Upper lobe of left lung (tissue), 6 donors: Measurements from ENCODE around the gene STX19. TPM values are rescaled to one million over a fixed set of nuclear protein-coding genes. Genes with fewer than 3 reads are reported as not detected.

Experiments used
- ATAC-seq, 2 donors: fragments of 200-7000 bp; cut with Tn5 transposase; one replicate each; pipeline ENCODE4 v1.9.1; 2022; ENCODE audit warnings: mild to moderate bottlenecking in 2 of 2, moderate library complexity in 2 of 2; ENCODE audit not compliant: low FRiP score in 2 of 2
- DNase-seq, 2 donors: peaks; one replicate each; pipeline ENCODE4 v3.0.0-alpha.2; 2019 to 2020
- H3K27ac ChIP-seq, 4 donors: fragments of 200-600 bp; sonication (generic); one replicate each; pipeline ENCODE4 v1.5.1; 2016 to 2019
- H3K27me3 ChIP-seq, 4 donors: fragments of 200-600 bp; sonication (generic); one replicate each; pipeline ENCODE4 v1.5.1; 2017 to 2019
- H3K36me3 ChIP-seq, 4 donors: fragments of 200-600 bp; sonication (generic); one replicate each; pipeline ENCODE4 v1.5.1; 2016 to 2019
- H3K4me1 ChIP-seq, 4 donors: fragments of 200-600 bp; sonication (generic); one replicate each; pipeline ENCODE4 v1.5.1; 2018 to 2019
- H3K4me3 ChIP-seq, 4 donors: fragments of 200-600 bp; sonication (generic); one replicate each; pipeline ENCODE4 v1.5.1; 2017 to 2019; ENCODE audit warnings: mild to moderate bottlenecking in 2 of 4, moderate library complexity in 1 of 4
- H3K9me3 ChIP-seq, 4 donors: fragments of 200-600 bp; sonication (generic); one replicate each; pipeline ENCODE4 v1.5.1; 2018 to 2019
- CTCF ChIP-seq, 6 experiments: fragments of 450-650 bp in 4 of 6; fragments of 200-600 bp in 2 of 6; sonication (generic) in 2 of 6; IDR thresholded peaks; one replicate each; pipeline ENCODE4 v1.5.1; 2016 to 2019; ENCODE audit warnings: antibody characterized with exemption in 6 of 6
- EP300 ChIP-seq, 4 donors: sonication (generic); formaldehyde crosslinking; IDR thresholded peaks; one replicate each; pipeline ENCODE4 v1.5.1; 2017; ENCODE audit warnings: antibody characterized with exemption in 4 of 4, control low read depth in 2 of 4
- POLR2A ChIP-seq, 4 donors: fragments of 450-650 bp; IDR thresholded peaks; one replicate each; pipeline ENCODE4 v1.5.1; 2016 to 2017; ENCODE audit warnings: antibody characterized with exemption in 4 of 4, mild to moderate bottlenecking in 2 of 4
- POLR2AphosphoS5 ChIP-seq, 2 donors: sonication (generic); formaldehyde crosslinking; IDR thresholded peaks; one replicate each; pipeline ENCODE4 v1.5.1; 2017; ENCODE audit warnings: antibody characterized with exemption in 2 of 2
- WGBS, 2 donors: methylation state at CpG; one replicate each; pipeline ENCODE4 v1.1.5; 2017 to 2018; 5-methylcytosine and 5-hydroxymethylcytosine counted together
- total RNA-seq, 6 donors: library from RNA; depleted of rRNA in 4 of 6; stranded (reverse); fragments of >200 nt in 4 of 6; gene quantifications; one replicate each; pipeline versions ENCODE4 v1.1.0 to v1.2.1, GENCODE V29; 2016 to 2021
- donor health status: DM: no; HTN: no; CAD: no; lungs with moderate emphysema.
- donor health status: DM: no; HTN: yes; CAD: no; lungs with severe emphysema.

Gene STX19, protein sequence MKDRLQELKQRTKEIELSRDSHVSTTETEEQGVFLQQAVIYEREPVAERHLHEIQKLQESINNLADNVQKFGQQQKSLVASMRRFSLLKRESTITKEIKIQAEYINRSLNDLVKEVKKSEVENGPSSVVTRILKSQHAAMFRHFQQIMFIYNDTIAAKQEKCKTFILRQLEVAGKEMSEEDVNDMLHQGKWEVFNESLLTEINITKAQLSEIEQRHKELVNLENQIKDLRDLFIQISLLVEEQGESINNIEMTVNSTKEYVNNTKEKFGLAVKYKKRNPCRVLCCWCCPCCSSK
- total RNA-seq = 1 to 10 TPM in 4 of 6 donors, not detected in 2; 1.1 to 4.9 (median 2.3) TPM

- peak within 1 kb of the TSS in 3 of 4 donors; percentile 18 to 42 (median 33) for H3K4me3 ChIP-seq
- H3K27me3 ChIP-seq = no peaks in the 10 kb centered on the region
- 58 to 64% methylated on average over 8 of the region's 8 CpGs for WGBS, 2 donors
- no peak for ATAC-seq
- TF ChIP-seq EP300 (IDR thresholded peaks at IDR 0.05) = peak in 1 of 4 donors; percentile 2
- TF ChIP-seq CTCF (IDR thresholded peaks at IDR 0.05) = no peak
- peak in 1 of 4 donors; percentile 21 for TF ChIP-seq POLR2A (IDR thresholded peaks at IDR 0.05)
- TF ChIP-seq POLR2AphosphoS5 (IDR thresholded peaks at IDR 0.05) = no peak
- no peaks in the 10 kb centered on the region for H3K4me1 ChIP-seq
- H3K36me3 ChIP-seq = no peaks in the 10 kb centered on the region
- H3K27ac ChIP-seq = peak within 1 kb of the TSS; percentile 19 to 67 (median 38)
- no peak for DNase-seq
- no peaks in the 10 kb centered on the region for H3K9me3 ChIP-seq
Measured at GRCh38 chr3:94028093-94028837, at the start of gene STX19. STX19 (minus strand) TSS chr3:94028597; CDS start chr3:94015269, 13,328 bp downstream.

DNA sequence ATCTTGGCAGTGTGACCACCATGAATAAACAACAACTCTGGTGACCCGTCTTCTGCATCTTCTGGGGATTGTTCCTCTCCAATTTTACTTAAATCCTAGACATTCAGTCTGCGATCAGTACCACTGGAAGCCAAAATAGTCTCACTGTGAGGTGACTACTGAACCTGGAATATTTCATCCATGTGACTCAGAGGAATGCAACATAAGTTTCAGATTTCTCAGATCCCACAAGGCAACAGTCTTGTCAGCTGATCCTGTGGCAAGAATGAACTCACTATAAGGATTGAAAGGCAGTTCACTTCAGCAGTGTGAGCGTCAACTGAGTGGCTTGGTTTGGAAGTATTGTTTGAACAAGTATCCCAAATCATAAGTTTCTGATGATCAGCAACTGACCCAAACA, 47.7 kb upstream of the STX19 start:
- Histone ChIP-seq H3K4me3 (no peak overlapping the region), H3K4me1 (peaks cover 5 to 10% (median 7%) of the 10 kb centered on the region in 4 donors), H3K27ac (no peak overlapping the region), H3K36me3 (peaks cover 0 to 25% (median 2%) of the 10 kb centered on the region in 4 donors), H3K9me3 (peaks cover 0 to 3% (median 0%) of the 10 kb centered on the region in 4 donors), H3K27me3 (no peaks in the 10 kb centered on the region)
- ATAC-seq = no peak
- DNase-seq = no peak
- TF ChIP-seq EP300 (IDR thresholded peaks at IDR 0.05) = no peak
- TF ChIP-seq POLR2A (IDR thresholded peaks at IDR 0.05) = no peak
- TF ChIP-seq CTCF (IDR thresholded peaks at IDR 0.05) = no peak
- no peak for TF ChIP-seq POLR2AphosphoS5 (IDR thresholded peaks at IDR 0.05)
- 97 to 100% methylated on average over 3 of the region's 3 CpGs for WGBS, 2 donors

GRCh38 chr3:94071713-94072284, 43.4 kb upstream of the STX19 start:
- Histone ChIP-seq H3K9me3 (peaks cover 0 to 3% (median 0%) of the 10 kb centered on the region in 4 donors), H3K4me3 (no peak overlapping the region), H3K27me3 (no peaks in the 10 kb centered on the region), H3K4me1 (peaks cover 0 to 6% (median 0%) of the 10 kb centered on the region in 4 donors), H3K27ac (no peak overlapping the region), H3K36me3 (peaks cover 0 to 26% (median 4%) of the 10 kb centered on the region in 4 donors)
- 90 to 96% methylated on average over 4 of the region's 4 CpGs for WGBS, 2 donors
- TF ChIP-seq CTCF (IDR thresholded peaks at IDR 0.05) (no peak), POLR2AphosphoS5 (IDR thresholded peaks at IDR 0.05) (no peak), POLR2A (IDR thresholded peaks at IDR 0.05) (no peak), EP300 (IDR thresholded peaks at IDR 0.05) (no peak)
- ATAC-seq = no peak
- no peak for DNase-seq

DNA sequence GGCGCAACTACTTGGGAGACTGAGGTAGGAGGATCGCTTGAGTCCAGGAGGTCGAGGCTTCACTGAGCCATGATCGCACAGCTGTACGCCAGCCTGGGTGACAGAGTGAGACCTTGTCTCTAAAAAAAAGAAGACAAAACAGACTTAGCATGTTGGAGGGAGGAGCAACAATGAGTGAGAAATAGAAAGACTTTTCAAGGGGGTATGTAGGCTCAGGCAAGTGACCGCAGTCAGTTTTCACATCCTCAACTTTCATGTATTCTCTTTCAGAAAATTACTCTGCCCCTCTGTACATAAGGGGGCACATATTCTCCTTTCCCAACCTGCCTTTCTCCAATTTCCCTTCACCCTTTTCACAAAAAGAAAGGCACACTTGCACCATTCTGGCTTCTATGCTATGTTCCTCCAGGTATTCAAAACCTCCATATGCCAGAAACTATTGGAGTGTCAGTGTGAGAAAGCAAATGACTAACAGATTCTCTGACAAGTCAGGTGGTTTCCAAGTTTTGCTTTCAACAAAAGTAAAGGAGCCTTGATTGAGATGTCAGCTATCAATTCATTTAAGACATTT, 42.0 kb upstream of the STX19 start:
- Histone ChIP-seq H3K27me3 (no peaks in the 10 kb centered on the region), H3K4me1 (peaks cover 0 to 17% (median 9%) of the 10 kb centered on the region in 4 donors), H3K4me3 (no peak overlapping the region), H3K36me3 (peaks cover 0 to 20% (median 4%) of the 10 kb centered on the region in 4 donors), H3K9me3 (peaks cover 0 to 3% (median 0%) of the 10 kb centered on the region in 4 donors), H3K27ac (no peak overlapping the region)
- DNase-seq (no peak), ATAC-seq (no peak)
- WGBS, 2 donors = 89 to 95% methylated on average over 6 of the region's 6 CpGs
- no peak for TF ChIP-seq EP300 (IDR thresholded peaks at IDR 0.05)
- TF ChIP-seq POLR2AphosphoS5 (IDR thresholded peaks at IDR 0.05) = no peak
- TF ChIP-seq CTCF (IDR thresholded peaks at IDR 0.05) = no peak
- no peak for TF ChIP-seq POLR2A (IDR thresholded peaks at IDR 0.05)
